HT1080 (cell line): Measurements from ENCODE around the gene INO80. TPM values are rescaled to one million over a fixed set of nuclear protein-coding genes. Genes with fewer than 3 reads are reported as not detected.
"Not testable (repeated sequence)": the region's sequence is repeated elsewhere in the genome, so short reads cannot be mapped to it uniquely, and the experiment has no call there.

Source experiments
- DNase-seq: peaks from one replicate; pipeline ENCODE4 v3.0.0-alpha.2; 2015; ENCODE audit warnings: low read depth
- polyA plus RNA-seq, 2 experiments: library from polyadenylated mRNA; depleted of rRNA; stranded (reverse); fragments of >200 nt; gene quantifications; 2 replicates each; pipeline ENCODE4 v1.2.3, GENCODE V29; 2015
- total RNA-seq: library from RNA; depleted of rRNA; stranded (reverse); fragments of >200 nt; shearing (Covaris generic); gene quantifications from 2 replicates; pipeline ENCODE4 v1.2.3, GENCODE V29; 2014; rRNA removed

The INO80 gene
- total RNA-seq, result 27.6 and 46.3 TPM in 2 replicates
- 8.7 and 14.4 TPM in 2 replicates for polyA plus RNA-seq (2015; cell fraction: cytosol; rRNA removed)
- 6.6 and 12.4 TPM in 2 replicates for polyA plus RNA-seq (2015; cell fraction: nucleus; rRNA removed)

GRCh38 chr15:41116116-41116961, at the start of gene INO80:
Gene INO80, minus strand, starts transcription at chr15:41116280. Its CDS starts 19,970 bp downstream, at chr15:41096310.
- peak; percentile 96 for DNase-seq

GRCh38 chr15:41161736-41162135, 45.7 kb upstream of the INO80 start:
- no peak for DNase-seq

- DNase-seq, result no peak
Observed at GRCh38 chr15:41161336-41161735, 45.3 kb upstream of the INO80 start.

- no peak for DNase-seq
Observed at GRCh38 chr15:41160639-41161315, 44.7 kb upstream of the INO80 start.

- no peak for DNase-seq
Observed at GRCh38 chr15:41154412-41154811, 38.3 kb upstream of the INO80 start.

- DNase-seq, result no peak
Observed at GRCh38 chr15:41153733-41154132, 37.7 kb upstream of the INO80 start.

GRCh38 chr15:41151451-41152005, 35.4 kb upstream of the INO80 start:
- DNase-seq, result no peak

GRCh38 chr15:41150279-41150678, 34.2 kb upstream of the INO80 start:
- no peak for DNase-seq

- DNase-seq, result no peak
Observed at GRCh38 chr15:41148065-41148464, 32.0 kb upstream of the INO80 start.

- DNase-seq, result no peak
Observed at GRCh38 chr15:41139619-41140018, 23.5 kb upstream of the INO80 start.

- DNase-seq, result not testable (repeated sequence)
Observed at GRCh38 chr15:41139112-41139511, 23.0 kb upstream of the INO80 start.

GRCh38 chr15:41135580-41135979, 19.5 kb upstream of the INO80 start:
- not testable (repeated sequence) for DNase-seq

GRCh38 chr15:41133454-41133853, 17.4 kb upstream of the INO80 start:
- DNase-seq, result no peak

GRCh38 chr15:41132094-41132493, 16.0 kb upstream of the INO80 start:
- DNase-seq, result not testable (repeated sequence)

GRCh38 chr15:41128174-41128902, 12.3 kb upstream of the INO80 start:
- DNase-seq, result no peak

- DNase-seq, result peak; percentile 51
Observed at GRCh38 chr15:41125931-41126642, 10.0 kb upstream of the INO80 start.

GRCh38 chr15:41125063-41125669, 9.1 kb upstream of the INO80 start:
- DNase-seq, result no peak

GRCh38 chr15:41124058-41124457, 8.0 kb upstream of the INO80 start:
- no peak for DNase-seq

GRCh38 chr15:41122849-41123248, 6.8 kb upstream of the INO80 start:
- no peak for DNase-seq

GRCh38 chr15:41121951-41122350, 5.9 kb upstream of the INO80 start:
- no peak for DNase-seq

GRCh38 chr15:41116962-41117252, 827 bp upstream of the INO80 start:
- no peak for DNase-seq
